Measurements from ENCODE around the gene ZNF483.
"Not testable (repeated sequence)": the region's sequence is repeated elsewhere in the genome, so short reads cannot be mapped to it uniquely, and the experiment has no call there.

The ZNF483 gene

GRCh38 chr9:111542497-111543254, 17.7 kb downstream of the ZNF483 start:
- Histone ChIP-seq H3K4me3 (ENCODE audit: insufficient read length, low read depth) (no peak overlapping the region), H3K4me1 (ENCODE audit: insufficient read depth, insufficient read length) (no peaks in the 10 kb centered on the region), H3K36me3 (ENCODE audit: insufficient read depth, insufficient read length, low read length) (peaks cover 39% of the 10 kb centered on the region), H3K27me3 (ENCODE audit: insufficient read depth, insufficient read length) (no peaks in the 10 kb centered on the region), H3K9ac (ENCODE audit: insufficient read length, low read depth) (no peak overlapping the region), H3K9me3 (ENCODE audit: insufficient read depth, low read length) (peaks cover 99% of the 10 kb centered on the region)
- no peak for TF ChIP-seq YY1 (IDR thresholded peaks at IDR 0.05; ENCODE audit: insufficient read depth, insufficient read length)
- peak; percentile 99 for TF ChIP-seq ZNF274 (IDR thresholded peaks at IDR 0.05; ENCODE audit: low read depth, low read length)
- TF ChIP-seq SUZ12 (IDR thresholded peaks at IDR 0.05; ENCODE audit: extremely low read depth, insufficient read depth, insufficient read length): no peak
- no peak for DNase-seq (ENCODE audit: low read depth, low spot score)

GRCh38 chr9:111548623-111549022, 23.6 kb downstream of the ZNF483 start:
- H3K4me3 ChIP-seq (ENCODE audit: insufficient read length, low read depth): no peak overlapping the region
- DNase-seq (ENCODE audit: low read depth, low spot score): no peak
- TF ChIP-seq SUZ12 (IDR thresholded peaks at IDR 0.05; ENCODE audit: extremely low read depth, insufficient read depth, insufficient read length): no peak
- TF ChIP-seq ZNF274 (IDR thresholded peaks at IDR 0.05; ENCODE audit: low read depth, low read length): no peak
- no peak for TF ChIP-seq YY1 (IDR thresholded peaks at IDR 0.05; ENCODE audit: insufficient read depth, insufficient read length)
- H3K9me3 ChIP-seq (ENCODE audit: insufficient read depth, low read length): peaks cover 90% of the 10 kb centered on the region
- no peak overlapping the region for H3K9ac ChIP-seq (ENCODE audit: insufficient read length, low read depth)
- no peaks in the 10 kb centered on the region for H3K4me1 ChIP-seq (ENCODE audit: insufficient read depth, insufficient read length)
- no peaks in the 10 kb centered on the region for H3K27me3 ChIP-seq (ENCODE audit: insufficient read depth, insufficient read length)
- H3K36me3 ChIP-seq (ENCODE audit: insufficient read depth, insufficient read length, low read length): peaks cover 16% of the 10 kb centered on the region

DNA sequence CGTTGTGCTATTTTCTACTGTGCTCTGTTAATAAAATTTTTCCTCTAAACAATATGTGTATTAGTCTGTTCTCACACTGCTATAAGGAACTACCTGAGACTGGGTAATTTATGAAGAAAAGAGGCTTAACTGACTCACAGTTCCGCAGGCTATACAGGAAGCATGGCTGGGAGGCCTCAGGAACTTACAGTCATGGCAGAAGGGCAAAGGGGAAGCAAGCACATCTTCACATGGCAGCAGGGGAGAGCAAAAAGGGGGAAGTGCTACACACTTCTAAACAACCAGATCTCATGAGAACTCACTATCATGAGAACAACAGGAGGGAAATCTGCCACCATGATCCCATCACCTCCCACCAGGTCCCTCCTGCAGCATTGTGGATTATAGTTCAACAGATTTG, 30.4 kb downstream of the ZNF483 start:
- DNase-seq (ENCODE audit: low read depth, low spot score); H3K27me3 ChIP-seq (ENCODE audit: insufficient read depth, insufficient read length); H3K9ac ChIP-seq (ENCODE audit: insufficient read length, low read depth); H3K4me3 ChIP-seq (ENCODE audit: insufficient read length, low read depth); H3K4me1 ChIP-seq (ENCODE audit: insufficient read depth, insufficient read length); H3K36me3 ChIP-seq (ENCODE audit: insufficient read depth, insufficient read length, low read length): not testable (repeated sequence)
- peaks cover 44% of the 10 kb centered on the region for H3K9me3 ChIP-seq (ENCODE audit: insufficient read depth, low read length)

DNA sequence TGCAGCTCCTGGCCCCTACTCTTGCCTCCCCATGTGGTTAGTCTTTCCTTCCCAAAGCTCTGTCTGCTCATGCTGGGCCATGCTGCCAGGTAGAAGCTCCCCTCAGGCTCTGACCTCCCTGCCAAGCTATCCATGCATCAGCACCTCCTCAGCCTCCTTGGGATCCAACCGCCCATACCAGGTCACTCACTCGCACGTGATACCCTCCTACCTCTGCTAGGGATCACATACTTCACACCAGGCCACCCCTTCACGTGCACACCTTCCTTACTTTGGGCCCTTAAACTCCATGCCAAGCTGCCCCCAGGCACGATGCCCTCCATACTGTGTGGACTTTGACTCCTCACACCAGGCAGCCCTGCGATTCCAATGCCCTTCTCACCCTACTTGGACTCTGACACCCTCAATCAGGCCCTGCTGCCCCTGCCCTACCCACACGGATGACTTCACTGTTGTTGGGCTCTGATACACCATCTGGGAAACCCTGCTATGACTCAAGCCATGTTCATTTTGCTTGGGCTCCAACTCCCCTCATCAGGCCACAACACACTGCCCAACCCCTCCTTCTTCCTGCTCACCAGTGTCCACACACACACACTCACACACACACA, 34.1 kb downstream of the ZNF483 start:
- no peak for TF ChIP-seq SUZ12 (IDR thresholded peaks at IDR 0.05; ENCODE audit: extremely low read depth, insufficient read depth, insufficient read length)
- peaks cover 20% of the 10 kb centered on the region; the same call in 1 of the 2 replicates for H3K9me3 ChIP-seq (ENCODE audit: insufficient read depth, low read length)
- H3K4me1 ChIP-seq (ENCODE audit: insufficient read depth, insufficient read length): no peaks in the 10 kb centered on the region
- no peak overlapping the region for H3K9ac ChIP-seq (ENCODE audit: insufficient read length, low read depth)
- DNase-seq (ENCODE audit: low read depth, low spot score): no peak
- H3K4me3 ChIP-seq (ENCODE audit: insufficient read length, low read depth): no peak overlapping the region
- H3K27me3 ChIP-seq (ENCODE audit: insufficient read depth, insufficient read length): no peaks in the 10 kb centered on the region
- peaks cover 25% of the 10 kb centered on the region for H3K36me3 ChIP-seq (ENCODE audit: insufficient read depth, insufficient read length, low read length)

- Histone ChIP-seq H3K9me3 (ENCODE audit: insufficient read depth, low read length) (peaks cover 6% of the 10 kb centered on the region; the same call in 1 of the 2 replicates), H3K9ac (ENCODE audit: insufficient read length, low read depth) (no peak overlapping the region), H3K4me3 (ENCODE audit: insufficient read length, low read depth) (no peak overlapping the region), H3K36me3 (ENCODE audit: insufficient read depth, insufficient read length, low read length) (peaks cover 43% of the 10 kb centered on the region), H3K4me1 (ENCODE audit: insufficient read depth, insufficient read length) (no peaks in the 10 kb centered on the region), H3K27me3 (ENCODE audit: insufficient read depth, insufficient read length) (no peaks in the 10 kb centered on the region)
- TF ChIP-seq YY1 (IDR thresholded peaks at IDR 0.05; ENCODE audit: insufficient read depth, insufficient read length): no peak
- TF ChIP-seq ZNF274 (IDR thresholded peaks at IDR 0.05; ENCODE audit: low read depth, low read length): no peak
- no peak for TF ChIP-seq SUZ12 (IDR thresholded peaks at IDR 0.05; ENCODE audit: extremely low read depth, insufficient read depth, insufficient read length)
- DNase-seq (ENCODE audit: low read depth, low spot score): no peak
Measured at GRCh38 chr9:111561165-111561719, 36.3 kb downstream of the ZNF483 start.

- no peak for DNase-seq (ENCODE audit: low read depth, low spot score)
- TF ChIP-seq SUZ12 (IDR thresholded peaks at IDR 0.05; ENCODE audit: extremely low read depth, insufficient read depth, insufficient read length) (no peak), YY1 (IDR thresholded peaks at IDR 0.05; ENCODE audit: insufficient read depth, insufficient read length) (no peak), ZNF274 (IDR thresholded peaks at IDR 0.05; ENCODE audit: low read depth, low read length) (no peak)
- Histone ChIP-seq H3K9ac (ENCODE audit: insufficient read length, low read depth) (no peak overlapping the region), H3K9me3 (ENCODE audit: insufficient read depth, low read length) (peaks cover 24% of the 10 kb centered on the region), H3K4me3 (ENCODE audit: insufficient read length, low read depth) (no peak overlapping the region), H3K36me3 (ENCODE audit: insufficient read depth, insufficient read length, low read length) (peaks cover 85% of the 10 kb centered on the region), H3K27me3 (ENCODE audit: insufficient read depth, insufficient read length) (no peaks in the 10 kb centered on the region), H3K4me1 (ENCODE audit: insufficient read depth, insufficient read length) (no peaks in the 10 kb centered on the region)
Measured at GRCh38 chr9:111566234-111566633, 41.3 kb downstream of the ZNF483 start.

DNA sequence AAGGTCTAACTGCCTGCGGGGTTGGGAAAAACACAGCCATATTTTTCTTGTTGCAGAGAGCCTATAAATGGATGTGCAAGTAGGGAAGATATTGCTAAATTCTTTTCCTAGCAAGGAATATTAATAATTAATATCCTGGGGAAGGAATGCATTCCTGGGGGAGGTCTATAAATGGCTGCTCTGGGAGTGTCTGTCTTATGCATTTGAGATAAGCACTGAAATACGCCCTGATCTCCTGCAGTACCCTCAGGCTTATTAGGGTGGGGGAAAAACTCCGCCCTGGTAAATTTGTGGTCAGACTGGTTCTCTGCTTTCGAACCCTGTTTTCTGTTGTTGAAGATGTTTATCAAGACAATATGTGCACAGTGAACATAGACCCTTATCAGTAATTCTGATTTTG, 43.1 kb downstream of the ZNF483 start:
- H3K9ac ChIP-seq (ENCODE audit: insufficient read length, low read depth); DNase-seq (ENCODE audit: low read depth, low spot score); H3K4me1 ChIP-seq (ENCODE audit: insufficient read depth, insufficient read length); H3K4me3 ChIP-seq (ENCODE audit: insufficient read length, low read depth); H3K27me3 ChIP-seq (ENCODE audit: insufficient read depth, insufficient read length): not testable (repeated sequence)
- Histone ChIP-seq H3K36me3 (ENCODE audit: insufficient read depth, insufficient read length, low read length) (peaks cover 89% of the 10 kb centered on the region), H3K9me3 (ENCODE audit: insufficient read depth, low read length) (peaks cover 24% of the 10 kb centered on the region)
